Measurements from ENCODE around the gene MCRIP1.

MCRIP1 gene

DNA sequence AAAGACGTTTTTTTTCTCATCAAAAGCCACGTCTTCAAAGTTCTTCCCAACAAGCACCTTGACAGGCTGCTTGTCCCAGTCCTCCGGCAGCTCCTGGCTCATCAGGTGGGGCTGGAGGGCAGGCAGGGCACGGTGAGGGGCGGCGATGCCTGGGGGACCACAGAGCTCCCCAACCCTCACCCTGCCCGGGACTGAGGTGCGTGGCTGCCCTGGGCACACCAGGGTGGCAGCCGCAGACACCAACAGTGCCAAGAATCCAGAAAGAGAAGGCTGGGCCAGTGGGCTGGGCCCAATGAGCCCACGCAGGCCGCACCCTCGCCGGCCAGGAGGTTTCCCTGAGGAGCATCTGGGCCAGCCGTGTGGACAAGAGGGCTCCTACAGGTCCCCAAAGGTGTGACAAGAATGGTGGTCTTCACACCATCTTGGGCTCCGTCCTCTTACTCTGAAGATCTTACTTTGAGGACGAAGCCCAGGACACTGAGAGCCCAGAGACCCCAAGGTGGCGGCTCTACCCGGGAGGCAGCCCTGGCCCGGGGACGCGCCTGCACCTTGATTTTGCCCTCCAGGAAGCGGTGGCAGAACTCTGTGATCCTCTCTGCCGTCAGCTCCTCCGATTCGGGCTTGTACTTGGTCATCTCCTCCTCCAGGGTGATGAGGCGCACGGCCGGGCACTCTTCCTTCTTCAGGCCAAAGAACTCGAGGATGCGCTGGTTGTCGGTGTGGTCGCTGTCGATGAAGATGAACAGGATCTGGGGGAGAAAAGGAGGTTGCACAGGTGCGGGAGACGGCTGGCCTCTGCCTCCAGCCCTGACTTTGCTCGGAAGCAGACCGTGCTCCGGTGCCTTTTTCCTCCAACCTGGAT lies 13.0 kb upstream of the MCRIP1 start:
- no peak overlapping the region for H3K4me3 ChIP-seq (ENCODE audit: low read depth, low read length)
- no peaks in the 10 kb centered on the region for H3K27me3 ChIP-seq
- no peaks in the 10 kb centered on the region for H3K9me3 ChIP-seq
- TF ChIP-seq, protein P1, sequence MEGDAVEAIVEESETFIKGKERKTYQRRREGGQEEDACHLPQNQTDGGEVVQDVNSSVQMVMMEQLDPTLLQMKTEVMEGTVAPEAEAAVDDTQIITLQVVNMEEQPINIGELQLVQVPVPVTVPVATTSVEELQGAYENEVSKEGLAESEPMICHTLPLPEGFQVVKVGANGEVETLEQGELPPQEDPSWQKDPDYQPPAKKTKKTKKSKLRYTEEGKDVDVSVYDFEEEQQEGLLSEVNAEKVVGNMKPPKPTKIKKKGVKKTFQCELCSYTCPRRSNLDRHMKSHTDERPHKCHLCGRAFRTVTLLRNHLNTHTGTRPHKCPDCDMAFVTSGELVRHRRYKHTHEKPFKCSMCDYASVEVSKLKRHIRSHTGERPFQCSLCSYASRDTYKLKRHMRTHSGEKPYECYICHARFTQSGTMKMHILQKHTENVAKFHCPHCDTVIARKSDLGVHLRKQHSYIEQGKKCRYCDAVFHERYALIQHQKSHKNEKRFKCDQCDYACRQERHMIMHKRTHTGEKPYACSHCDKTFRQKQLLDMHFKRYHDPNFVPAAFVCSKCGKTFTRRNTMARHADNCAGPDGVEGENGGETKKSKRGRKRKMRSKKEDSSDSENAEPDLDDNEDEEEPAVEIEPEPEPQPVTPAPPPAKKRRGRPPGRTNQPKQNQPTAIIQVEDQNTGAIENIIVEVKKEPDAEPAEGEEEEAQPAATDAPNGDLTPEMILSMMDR (IDR thresholded peaks at IDR 0.05; ENCODE audit: low read depth, low read length), result no peak
- H3K4me1 ChIP-seq, result no peaks in the 10 kb centered on the region
- DNase-seq, result no peak
- H3K36me3 ChIP-seq, result peaks cover 70% of the 10 kb centered on the region

DNA sequence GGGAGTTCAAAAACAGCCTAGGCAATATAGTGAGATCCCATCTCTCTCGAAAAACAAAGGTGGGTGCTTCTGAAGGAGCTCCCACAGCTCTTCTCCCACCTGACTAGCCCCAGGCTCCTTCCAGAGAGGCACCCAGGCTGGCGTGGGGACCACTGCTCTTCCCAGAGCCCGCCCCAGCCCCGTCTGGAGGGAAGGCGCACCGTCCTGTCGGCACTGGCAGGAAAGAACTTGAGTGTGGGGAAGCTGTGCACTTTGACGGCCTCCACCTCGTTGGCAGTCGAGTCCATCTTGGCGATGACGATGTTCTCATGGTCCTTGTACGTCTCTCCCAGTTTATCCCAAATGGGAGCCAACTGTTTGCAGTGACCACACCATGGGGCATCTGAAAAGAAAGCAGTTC lies 12.3 kb upstream of the MCRIP1 start:
- no peak overlapping the region for H3K4me3 ChIP-seq (ENCODE audit: low read depth, low read length)
- peaks cover 64% of the 10 kb centered on the region for H3K36me3 ChIP-seq
- no peak for DNase-seq
- H3K9me3 ChIP-seq, result no peaks in the 10 kb centered on the region
- no peaks in the 10 kb centered on the region for H3K4me1 ChIP-seq
- TF ChIP-seq, protein P1 (IDR thresholded peaks at IDR 0.05; ENCODE audit: low read depth, low read length), result no peak
- no peaks in the 10 kb centered on the region for H3K27me3 ChIP-seq

GRCh38 chr17:81844887-81845286 lies 11.8 kb upstream of the MCRIP1 start:
- H3K4me3 ChIP-seq (ENCODE audit: low read depth, low read length), result no peak overlapping the region

GRCh38 chr17:81844327-81844851 lies 11.3 kb upstream of the MCRIP1 start:
- TF ChIP-seq, protein P1 (IDR thresholded peaks at IDR 0.05; ENCODE audit: low read depth, low read length), result no peak
- Histone ChIP-seq H3K36me3 (peaks cover 64% of the 10 kb centered on the region), H3K4me1 (no peaks in the 10 kb centered on the region), H3K4me3 (ENCODE audit: low read depth, low read length) (no peak overlapping the region), H3K9me3 (no peaks in the 10 kb centered on the region), H3K27me3 (no peaks in the 10 kb centered on the region)
- no peak for DNase-seq

More at GRCh38 chr17:81844887-81845286, 11.8 kb upstream of the MCRIP1 start:
- Histone ChIP-seq H3K27me3 (no peaks in the 10 kb centered on the region), H3K4me1 (no peaks in the 10 kb centered on the region), H3K9me3 (no peaks in the 10 kb centered on the region), H3K36me3 (peaks cover 64% of the 10 kb centered on the region)
- no peak for DNase-seq
- TF ChIP-seq, protein P1 (IDR thresholded peaks at IDR 0.05; ENCODE audit: low read depth, low read length), result no peak

DNA sequence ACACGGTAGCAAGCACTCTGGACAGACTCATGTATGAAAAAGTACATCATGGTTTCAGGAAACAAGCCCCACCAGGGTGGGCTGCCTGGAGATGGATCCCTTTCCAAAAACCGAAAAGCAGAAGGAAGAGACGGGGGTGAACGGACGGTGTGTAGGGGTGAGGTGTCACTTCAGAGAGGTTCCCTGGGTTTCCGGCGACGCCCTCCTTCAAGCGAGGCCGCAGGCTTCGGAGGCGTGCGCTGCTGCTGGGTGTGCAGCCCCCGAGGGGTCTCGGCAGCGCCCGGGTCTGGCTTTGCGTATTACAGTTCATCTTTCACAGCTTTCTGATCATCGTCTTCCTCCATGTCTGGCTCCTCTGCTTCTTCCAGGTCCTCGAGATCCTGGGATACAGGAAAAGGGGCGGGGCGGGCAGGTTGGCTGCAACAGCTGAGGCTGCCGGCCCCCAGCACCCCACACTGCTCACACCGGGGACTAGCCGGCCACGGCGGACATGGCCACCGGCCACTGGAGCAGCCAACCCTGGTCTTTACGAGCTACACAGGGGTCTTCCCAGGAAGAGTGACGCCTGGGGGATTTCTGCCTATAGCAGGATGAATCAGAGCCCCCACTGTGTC lies 10.7 kb upstream of the MCRIP1 start:
- Histone ChIP-seq H3K36me3 (peaks cover 60% of the 10 kb centered on the region), H3K4me1 (no peaks in the 10 kb centered on the region), H3K9me3 (no peaks in the 10 kb centered on the region), H3K27me3 (no peaks in the 10 kb centered on the region), H3K4me3 (ENCODE audit: low read depth, low read length) (no peak overlapping the region)
- DNase-seq, result no peak
- TF ChIP-seq, protein P1 (IDR thresholded peaks at IDR 0.05; ENCODE audit: low read depth, low read length), result no peak

All from BE2C (cell line).